ENCODE measurements around the gene RABGAP1L. TPM values are rescaled to one million over a fixed set of nuclear protein-coding genes. Genes with fewer than 3 reads are reported as not detected.

The RABGAP1L gene
- total RNA-seq, 1 experiment from 2014 or later, result 29.3 TPM

GRCh38 chr1:174713796-174714195 is 554.5 kb downstream of the RABGAP1L start:
- no peak overlapping the region for H3K27ac ChIP-seq (ENCODE audit: low read depth, low read length)
- no peak overlapping the region for H2AFZ ChIP-seq (ENCODE audit: low read depth, low read length, poor library complexity, severe bottlenecking)
- H3K9me3 ChIP-seq (ENCODE audit: control insufficient read depth in 1 of 2, insufficient read depth in 1 of 2, low read depth in 1 of 2, low read length in 2 of 2), result no peaks in the 10 kb centered on the region
- intact Hi-C loops (cut with micrococcal nuclease), result no loop called here
- H3K9me2 ChIP-seq (ENCODE audit: insufficient read depth), result no peaks in the 10 kb centered on the region
- no peaks in the 10 kb centered on the region for H3K27me3 ChIP-seq (ENCODE audit: insufficient read depth, low read length)
- no peaks in the 10 kb centered on the region for H3K79me2 ChIP-seq (ENCODE audit: insufficient read depth, low read length)
- H3K9ac ChIP-seq (ENCODE audit: low read length), result no peak overlapping the region
- TF ChIP-seq SIN3A (IDR thresholded peaks at IDR 0.05; ENCODE audit: low read depth), result no peak
- no peak for TF ChIP-seq TCF7L2 (IDR thresholded peaks at IDR 0.05; ENCODE audit: borderline replicate concordance, extremely low read depth, insufficient read depth, insufficient read length)
- no peak for TF ChIP-seq ATF3 (IDR thresholded peaks at IDR 0.05)
- TF ChIP-seq MAX (IDR thresholded peaks at IDR 0.05), result no peak
- no peak for TF ChIP-seq SRF (IDR thresholded peaks at IDR 0.05; ENCODE audit: low read depth)
- no peak for TF ChIP-seq POLR2A (IDR thresholded peaks at IDR 0.05; ENCODE audit: borderline replicate concordance, extremely low read depth, insufficient read depth, insufficient read length)
- no peak for TF ChIP-seq EZH2 (IDR thresholded peaks at IDR 0.05)
- RAD21 ChIA-PET (ENCODE audit: low non-redundant PET in 1 of 2, low total read pairs in 2 of 2, uncharacterized antibody in 2 of 2, unreplicated experiment in 2 of 2), result no interaction called here
- H3K4me1 ChIP-seq (ENCODE audit: control insufficient read depth in 1 of 2, insufficient read depth in 2 of 2, low read length in 2 of 2), result no peaks in the 10 kb centered on the region
- no peak overlapping the region for H3K4me2 ChIP-seq (ENCODE audit: low read length)
- POLR2A ChIA-PET, result no interaction called here
- CTCF ChIA-PET, result interaction anchor here (1.4 to 1.5 kb wide), 2 partner anchors 13 to 33 kb away, joined by 3 to 7 read pairs; no protein-coding TSS in a partner anchor
- no peaks in the 10 kb centered on the region for H3K36me3 ChIP-seq (ENCODE audit: control insufficient read depth in 1 of 2, insufficient read depth in 2 of 2, low read length in 2 of 2)
- no peak for DNase-seq (ENCODE audit: low read depth, low spot score)
- no TSS peak for BruUV-seq (replicated peaks)
- no peak overlapping the region for H3K4me3 ChIP-seq (replicated peaks in 1 of 2; ENCODE audit: low read depth in 1 of 2, low read length in 2 of 2)
- ATAC-seq, result no peak
- H4K20me1 ChIP-seq (ENCODE audit: insufficient read depth), result no peaks in the 10 kb centered on the region

- intact Hi-C loops (cut with micrococcal nuclease), result no loop called here
- Histone ChIP-seq H3K9me2 (ENCODE audit: insufficient read depth) (no peaks in the 10 kb centered on the region), H3K4me2 (ENCODE audit: low read length) (no peak overlapping the region), H3K27ac (ENCODE audit: low read depth, low read length) (no peak overlapping the region), H4K20me1 (ENCODE audit: insufficient read depth) (no peaks in the 10 kb centered on the region), H3K9me3 (ENCODE audit: control insufficient read depth in 1 of 2, insufficient read depth in 1 of 2, low read depth in 1 of 2, low read length in 2 of 2) (no peaks in the 10 kb centered on the region; a peak in 1 of 4 replicates), H3K36me3 (ENCODE audit: control insufficient read depth in 1 of 2, insufficient read depth in 2 of 2, low read length in 2 of 2) (no peaks in the 10 kb centered on the region), H3K9ac (ENCODE audit: low read length) (no peak overlapping the region), H3K4me1 (ENCODE audit: control insufficient read depth in 1 of 2, insufficient read depth in 2 of 2, low read length in 2 of 2) (no peaks in the 10 kb centered on the region), H3K79me2 (ENCODE audit: insufficient read depth, low read length) (no peaks in the 10 kb centered on the region), H2AFZ (ENCODE audit: low read depth, low read length, poor library complexity, severe bottlenecking) (no peak overlapping the region), H3K27me3 (ENCODE audit: insufficient read depth, low read length) (no peaks in the 10 kb centered on the region), H3K4me3 (replicated peaks in 1 of 2; ENCODE audit: low read depth in 1 of 2, low read length in 2 of 2) (no peak overlapping the region)
- ChIA-PET POLR2A (no interaction called here), RAD21 (ENCODE audit: low non-redundant PET in 1 of 2, low total read pairs in 2 of 2, uncharacterized antibody in 2 of 2, unreplicated experiment in 2 of 2) (no interaction called here), CTCF (no interaction called here)
- DNase-seq (ENCODE audit: low read depth, low spot score) (no peak), ATAC-seq (no peak)
- BruUV-seq (replicated peaks), result no TSS peak
- TF ChIP-seq EZH2phosphoT487 (IDR thresholded peaks at IDR 0.05; ENCODE audit: borderline replicate concordance) (no peak), EGR1 (IDR thresholded peaks at IDR 0.05; ENCODE audit: low read depth) (no peak), REST (IDR thresholded peaks at IDR 0.05; ENCODE audit: low read depth) (no peak), EZH2 (IDR thresholded peaks at IDR 0.05) (no peak), ZFX (IDR thresholded peaks at IDR 0.05) (no peak), JUND (IDR thresholded peaks at IDR 0.05) (no peak), ZNF274 (IDR thresholded peaks at IDR 0.05; ENCODE audit: low read depth, low read length) (no peak), ZBTB33 (IDR thresholded peaks at IDR 0.05; ENCODE audit: extremely low read depth, insufficient replicate concordance, low read length) (no peak)
These were observed 559.9 kb downstream of the RABGAP1L start for GRCh38 chr1:174719194-174719593.

Measured in HCT116 (cell line).